ENCODE results near the gene GAL3ST1.

DNA sequence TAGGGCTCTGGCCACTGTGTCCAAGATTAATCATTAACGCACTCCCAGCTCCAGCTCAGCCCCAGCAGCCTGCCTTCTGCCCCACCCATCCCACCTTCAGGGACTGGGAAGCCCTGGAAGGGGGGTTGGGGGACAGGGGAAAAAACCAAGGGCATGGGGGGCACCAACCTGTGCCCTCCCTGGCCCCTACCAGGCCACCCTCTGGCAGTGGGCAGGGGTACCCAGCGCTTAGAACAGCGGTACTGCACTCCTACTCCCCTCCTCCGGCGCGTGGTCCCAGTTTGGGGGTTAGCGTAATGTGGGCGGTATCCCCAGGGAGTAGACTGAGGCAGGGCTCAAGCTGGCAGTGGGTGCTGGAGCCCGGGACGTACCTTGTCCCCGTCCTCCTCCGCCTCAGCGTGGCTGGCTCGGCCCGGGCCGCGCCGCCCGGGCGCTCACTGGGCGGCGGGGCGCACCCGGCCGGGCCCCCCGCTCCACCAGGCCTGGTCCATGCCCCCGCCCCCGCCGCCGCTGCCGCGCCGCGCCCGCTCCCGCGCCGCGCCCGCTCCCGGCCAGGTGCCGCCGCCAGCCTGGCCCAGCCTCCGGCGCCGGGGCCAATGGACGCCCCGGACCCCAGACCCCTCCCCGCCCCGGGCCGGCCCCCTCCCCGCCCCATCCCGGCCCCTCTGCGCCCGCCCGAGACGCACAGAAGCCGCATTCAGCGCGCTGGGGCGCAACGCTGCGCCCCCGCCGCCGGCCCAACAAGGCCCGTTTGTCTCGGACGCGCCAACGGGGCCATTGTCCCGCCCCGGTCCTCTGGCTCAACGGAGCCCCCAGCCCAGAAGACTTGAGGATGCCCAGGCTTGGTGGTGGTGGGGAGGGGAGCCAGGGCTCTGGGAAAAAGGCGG is at the start of gene GAL3ST1:
- TF ChIP-seq POLR2A (IDR thresholded peaks at IDR 0.05) (no peak), POLR2AphosphoS5 (IDR thresholded peaks at IDR 0.05) (no peak)
- TF ChIP-seq, protein P1, sequence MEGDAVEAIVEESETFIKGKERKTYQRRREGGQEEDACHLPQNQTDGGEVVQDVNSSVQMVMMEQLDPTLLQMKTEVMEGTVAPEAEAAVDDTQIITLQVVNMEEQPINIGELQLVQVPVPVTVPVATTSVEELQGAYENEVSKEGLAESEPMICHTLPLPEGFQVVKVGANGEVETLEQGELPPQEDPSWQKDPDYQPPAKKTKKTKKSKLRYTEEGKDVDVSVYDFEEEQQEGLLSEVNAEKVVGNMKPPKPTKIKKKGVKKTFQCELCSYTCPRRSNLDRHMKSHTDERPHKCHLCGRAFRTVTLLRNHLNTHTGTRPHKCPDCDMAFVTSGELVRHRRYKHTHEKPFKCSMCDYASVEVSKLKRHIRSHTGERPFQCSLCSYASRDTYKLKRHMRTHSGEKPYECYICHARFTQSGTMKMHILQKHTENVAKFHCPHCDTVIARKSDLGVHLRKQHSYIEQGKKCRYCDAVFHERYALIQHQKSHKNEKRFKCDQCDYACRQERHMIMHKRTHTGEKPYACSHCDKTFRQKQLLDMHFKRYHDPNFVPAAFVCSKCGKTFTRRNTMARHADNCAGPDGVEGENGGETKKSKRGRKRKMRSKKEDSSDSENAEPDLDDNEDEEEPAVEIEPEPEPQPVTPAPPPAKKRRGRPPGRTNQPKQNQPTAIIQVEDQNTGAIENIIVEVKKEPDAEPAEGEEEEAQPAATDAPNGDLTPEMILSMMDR (IDR thresholded peaks at IDR 0.05): no peak
